Stimulated activated CD8-positive, alpha-beta memory T cell treated with anti-CD3 and anti-CD28 coated beads, Interleukin-15, amount 100 ng/mL, for 4 hours (primary cell): Measurements from ENCODE around the gene PGBD5.
"Not testable (repeated sequence)": the region's sequence is repeated elsewhere in the genome, so short reads cannot be mapped to it uniquely, and the experiment has no call there.

Source experiments
- DNase-seq, 2 donors: peaks; one replicate each; pipeline ENCODE4 v3.0.0-alpha.2; 2020; ENCODE audit warnings: low read depth in 2 of 2

Gene PGBD5, protein sequence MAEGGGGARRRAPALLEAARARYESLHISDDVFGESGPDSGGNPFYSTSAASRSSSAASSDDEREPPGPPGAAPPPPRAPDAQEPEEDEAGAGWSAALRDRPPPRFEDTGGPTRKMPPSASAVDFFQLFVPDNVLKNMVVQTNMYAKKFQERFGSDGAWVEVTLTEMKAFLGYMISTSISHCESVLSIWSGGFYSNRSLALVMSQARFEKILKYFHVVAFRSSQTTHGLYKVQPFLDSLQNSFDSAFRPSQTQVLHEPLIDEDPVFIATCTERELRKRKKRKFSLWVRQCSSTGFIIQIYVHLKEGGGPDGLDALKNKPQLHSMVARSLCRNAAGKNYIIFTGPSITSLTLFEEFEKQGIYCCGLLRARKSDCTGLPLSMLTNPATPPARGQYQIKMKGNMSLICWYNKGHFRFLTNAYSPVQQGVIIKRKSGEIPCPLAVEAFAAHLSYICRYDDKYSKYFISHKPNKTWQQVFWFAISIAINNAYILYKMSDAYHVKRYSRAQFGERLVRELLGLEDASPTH

DNA sequence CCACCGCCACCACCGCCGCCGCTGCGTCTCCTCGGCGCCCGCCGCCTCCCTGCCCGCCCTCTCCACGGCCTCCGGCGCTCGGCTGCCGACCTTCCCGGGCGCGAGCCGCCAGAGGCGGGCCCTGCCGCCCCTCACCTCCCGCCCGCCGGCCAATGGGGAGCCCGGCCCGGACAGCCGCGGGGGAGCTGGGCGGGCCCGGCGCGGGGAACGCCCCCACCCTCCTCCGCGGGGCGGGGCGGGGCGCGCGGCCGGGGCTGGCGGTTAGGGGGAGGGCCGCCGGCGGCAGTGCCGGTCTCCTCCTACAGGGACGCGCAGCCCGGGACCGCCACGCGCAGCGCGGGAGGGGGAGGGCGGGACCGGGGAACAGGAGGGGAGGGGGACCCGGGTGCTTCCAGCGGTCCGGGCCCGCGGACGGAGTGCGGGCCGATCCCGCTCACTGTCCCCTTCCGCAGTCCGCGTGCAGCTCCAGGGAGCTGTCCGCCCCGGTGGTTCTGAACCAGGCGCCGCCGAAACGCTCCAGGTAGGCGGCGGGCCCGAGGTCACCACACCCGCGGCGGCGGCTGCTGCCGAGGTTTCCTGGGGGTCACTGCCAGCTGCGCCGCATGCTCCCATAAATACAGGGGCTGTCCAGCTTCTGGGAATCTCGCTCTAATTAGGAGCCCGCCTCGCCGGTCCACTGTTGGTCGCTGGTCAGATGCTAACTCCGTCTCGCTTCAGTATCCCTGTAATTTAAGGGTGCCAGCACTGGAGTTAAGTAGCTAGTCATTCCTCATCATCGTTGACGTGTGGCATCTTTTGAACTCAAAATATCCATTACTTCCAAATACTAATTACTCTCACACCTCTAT is at the start of gene PGBD5:
Gene PGBD5 (minus strand): TSS at position 87 of the 848 bp plus-strand sequence. CDS start 404 bp downstream, outside the sequence.
- peak in 1 of 2 donors; percentile 10 for DNase-seq

DNA sequence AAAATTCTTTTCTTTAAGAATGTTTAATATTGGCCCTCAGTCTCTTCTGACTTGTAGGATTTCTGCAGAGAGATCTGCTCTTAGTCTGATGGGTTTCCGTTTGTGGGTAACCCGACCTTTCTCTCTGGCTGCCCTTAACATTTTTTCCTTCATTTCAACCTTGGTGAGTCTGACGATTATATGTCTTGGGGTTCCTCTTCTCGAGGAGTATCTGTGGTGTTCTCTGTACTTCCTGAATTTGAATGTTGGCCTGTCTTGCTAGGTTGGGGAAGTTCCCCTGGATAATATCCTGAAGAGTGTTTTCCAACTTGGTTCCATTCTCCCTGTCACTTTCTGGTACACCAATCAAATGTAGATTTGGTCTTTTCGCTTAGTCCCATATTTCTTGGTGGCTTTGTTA is 48.8 kb upstream of the PGBD5 start:
- not testable (repeated sequence) for DNase-seq

DNA sequence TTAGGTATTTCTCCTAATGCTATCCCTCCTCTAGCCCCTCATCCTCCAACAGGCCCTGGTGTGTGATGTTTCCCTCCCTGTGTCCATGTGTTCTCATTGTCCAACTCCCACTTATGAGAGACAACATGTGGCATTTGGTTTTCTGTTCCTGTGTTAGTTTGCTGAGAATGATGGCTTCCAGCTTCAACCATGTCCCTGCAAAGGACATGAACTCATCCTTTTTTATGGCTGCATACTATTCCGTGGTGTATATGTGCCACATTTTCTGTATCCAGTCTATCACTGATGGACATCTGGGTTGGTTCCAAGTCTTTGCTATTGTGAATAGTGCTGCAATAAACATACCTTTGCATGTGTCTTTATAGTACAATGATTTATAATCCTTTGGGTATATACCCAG is 44.6 kb upstream of the PGBD5 start:
- not testable (repeated sequence) for DNase-seq

DNA sequence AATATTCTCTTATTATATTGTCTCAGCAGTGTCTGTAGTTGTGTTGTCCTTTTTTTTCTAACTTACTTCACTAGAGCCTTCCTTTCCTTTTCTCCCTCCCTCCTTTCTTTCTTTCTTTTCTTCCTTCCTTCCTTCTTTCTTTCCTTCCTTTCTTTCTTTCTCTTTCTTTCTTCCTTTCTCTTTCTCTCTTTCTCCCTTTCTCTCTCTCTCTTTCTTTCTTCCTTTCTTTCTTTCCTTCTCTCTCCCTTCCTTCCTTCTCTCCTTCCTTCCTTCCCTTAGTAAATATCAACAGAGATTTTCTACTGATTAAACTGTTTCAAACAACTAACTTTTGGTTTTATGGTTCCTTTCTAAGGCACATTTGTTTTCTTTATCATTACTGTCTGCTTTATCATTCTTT is 43.1 kb upstream of the PGBD5 start:
- DNase-seq = no peak

DNA sequence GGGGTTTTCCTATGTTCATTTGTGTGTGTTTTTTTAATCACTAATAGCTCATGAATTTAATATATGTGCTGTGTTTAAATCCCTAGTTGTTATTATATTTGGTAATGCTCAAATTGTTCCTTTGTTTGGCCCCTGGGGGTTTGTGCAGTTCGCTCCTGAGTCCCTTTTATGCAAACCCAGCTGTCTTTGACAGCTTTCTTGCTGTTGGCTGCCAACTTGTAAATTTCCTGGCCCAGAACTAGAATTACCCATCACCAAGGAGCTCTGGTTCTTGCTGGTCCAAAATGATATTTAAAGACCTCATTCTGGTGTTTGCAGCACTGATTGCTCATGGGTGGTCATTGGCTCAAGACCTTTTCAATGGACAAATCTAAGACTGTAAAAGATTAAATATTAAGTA is 39.6 kb upstream of the PGBD5 start:
- DNase-seq = no peak

DNA sequence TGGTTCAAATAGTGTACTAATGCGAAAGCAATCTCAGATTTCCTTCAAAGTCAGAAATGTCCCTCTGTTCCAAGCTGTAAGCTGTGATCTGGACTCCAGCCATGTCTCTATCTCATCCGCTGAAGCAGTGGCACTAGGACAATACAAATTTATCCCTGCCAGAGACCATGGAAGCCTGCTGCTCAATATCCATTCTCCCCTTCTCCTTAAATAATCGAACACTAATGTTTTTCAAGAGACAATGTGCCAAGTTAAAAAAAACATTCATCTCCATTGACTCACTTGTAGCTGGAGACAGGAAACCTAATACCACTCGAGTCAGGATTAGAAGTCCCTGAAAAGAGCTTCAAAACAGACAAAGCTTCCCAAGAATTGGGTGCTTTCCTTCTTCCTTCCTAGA is 38.5 kb upstream of the PGBD5 start:
- DNase-seq = no peak

DNA sequence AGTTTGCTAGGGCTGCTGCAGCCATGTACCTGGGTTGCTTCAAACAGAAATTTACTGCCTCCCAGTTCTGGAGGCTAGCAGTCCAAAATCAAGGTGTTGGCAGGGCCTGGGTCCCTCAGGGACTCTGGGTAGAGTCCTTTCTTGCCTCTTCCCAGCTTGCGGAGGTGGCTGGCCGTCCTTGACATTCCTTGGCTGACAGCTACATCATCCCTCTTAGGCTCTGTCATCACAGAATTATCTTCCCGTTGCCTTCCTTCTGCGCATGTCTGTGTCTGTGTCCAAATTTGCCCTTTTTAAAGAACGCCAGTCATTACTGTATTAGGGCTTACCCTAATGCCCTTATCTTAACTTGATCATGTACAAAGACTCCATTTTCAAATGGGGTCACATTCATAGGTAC is 37.6 kb upstream of the PGBD5 start:
- DNase-seq = no peak

DNA sequence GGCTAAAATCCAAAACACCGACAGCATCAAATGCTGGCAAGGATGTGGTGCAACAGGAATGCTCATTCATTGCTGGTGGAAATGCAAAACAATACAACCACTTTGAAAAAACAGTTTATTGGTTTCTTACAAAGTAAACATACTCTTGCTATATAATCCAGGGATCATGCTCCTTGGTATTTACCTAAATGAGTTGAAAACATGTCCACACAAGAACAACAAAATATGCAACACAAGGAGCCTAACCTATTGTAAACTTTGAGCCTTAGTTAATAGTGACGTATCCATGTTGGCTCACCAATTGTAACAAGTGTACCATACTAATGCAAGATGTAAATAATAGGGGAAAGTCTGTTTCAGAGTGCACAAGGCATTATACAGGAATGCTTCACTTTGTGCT is 37.2 kb upstream of the PGBD5 start:
- no peak for DNase-seq

DNA sequence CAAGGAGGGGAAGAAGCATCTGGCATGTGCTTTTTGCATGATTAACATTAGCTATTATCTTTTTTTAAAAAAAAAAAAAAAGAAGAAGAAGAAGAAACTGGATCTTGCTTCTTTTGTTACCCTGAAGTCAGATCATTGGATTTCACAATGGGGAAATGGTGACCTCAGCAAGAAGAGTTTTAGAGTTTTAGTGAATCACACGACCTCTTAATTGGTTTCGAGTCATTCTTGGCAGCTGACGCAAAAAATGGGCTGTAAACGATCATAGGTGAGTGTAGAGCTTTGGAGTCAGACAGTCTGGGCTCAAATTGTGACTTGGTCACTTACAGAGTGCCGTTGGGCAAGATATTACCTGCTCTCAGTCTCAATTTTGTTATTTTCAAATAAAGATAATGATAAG is 33.3 kb upstream of the PGBD5 start:
- no peak for DNase-seq

DNA sequence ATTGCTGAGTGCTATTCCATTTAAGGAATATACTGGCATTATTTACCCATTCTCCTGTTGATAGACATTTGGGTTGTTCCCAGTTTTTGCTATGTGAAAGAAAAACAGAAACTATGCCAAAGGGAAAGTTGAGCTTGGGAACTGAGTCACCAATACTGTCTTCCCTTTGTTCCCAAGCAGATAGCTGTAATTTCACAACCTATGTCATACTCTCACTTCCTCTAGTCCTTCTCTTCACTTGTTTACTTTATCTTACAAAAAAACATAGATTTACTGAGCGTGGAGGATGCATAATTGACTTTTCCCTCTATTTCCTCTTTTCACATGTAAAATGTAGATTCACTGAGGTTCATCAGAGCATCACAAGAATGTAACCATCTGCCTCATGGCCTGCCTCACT is 32.4 kb upstream of the PGBD5 start:
- DNase-seq = no peak

DNA sequence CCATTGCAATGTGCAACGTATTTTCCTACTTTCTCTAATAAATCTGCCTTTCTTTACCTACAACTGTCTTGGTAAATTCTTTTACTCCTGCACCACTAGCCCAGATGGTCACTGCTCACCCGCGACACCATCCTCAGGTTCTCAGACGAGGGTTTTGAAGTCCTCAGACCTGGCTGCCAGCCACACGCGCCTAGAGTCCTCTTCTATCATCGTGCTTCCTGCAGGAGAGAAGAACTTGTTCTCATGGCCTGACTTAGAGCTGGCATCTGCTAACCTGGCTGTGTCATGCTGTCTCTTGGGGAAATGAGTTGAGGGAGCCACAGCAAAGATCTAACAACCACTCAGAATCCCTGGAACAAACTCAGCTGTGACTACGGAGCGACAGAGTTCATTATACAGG is 30.3 kb upstream of the PGBD5 start:
- DNase-seq = no peak

DNA sequence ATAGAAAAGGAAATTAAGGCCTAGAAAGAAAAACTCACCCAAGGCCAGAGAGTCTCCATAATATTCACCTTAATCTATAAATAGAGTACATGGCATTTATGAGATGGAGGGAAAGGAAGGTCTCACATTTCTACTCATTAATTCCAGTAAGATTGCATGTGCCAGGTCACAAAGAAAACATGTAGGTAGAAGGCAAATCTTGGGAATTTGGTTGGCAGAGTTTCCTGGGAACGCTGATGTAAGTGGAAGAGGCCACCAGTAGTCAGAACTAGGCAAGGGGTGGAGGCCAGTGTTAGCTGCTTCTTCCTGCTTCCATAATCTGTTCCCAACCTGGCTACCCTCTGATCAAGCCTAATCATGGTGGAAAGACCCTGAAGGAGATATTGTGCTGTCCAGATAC is 29.2 kb upstream of the PGBD5 start:
- DNase-seq = no peak

DNA sequence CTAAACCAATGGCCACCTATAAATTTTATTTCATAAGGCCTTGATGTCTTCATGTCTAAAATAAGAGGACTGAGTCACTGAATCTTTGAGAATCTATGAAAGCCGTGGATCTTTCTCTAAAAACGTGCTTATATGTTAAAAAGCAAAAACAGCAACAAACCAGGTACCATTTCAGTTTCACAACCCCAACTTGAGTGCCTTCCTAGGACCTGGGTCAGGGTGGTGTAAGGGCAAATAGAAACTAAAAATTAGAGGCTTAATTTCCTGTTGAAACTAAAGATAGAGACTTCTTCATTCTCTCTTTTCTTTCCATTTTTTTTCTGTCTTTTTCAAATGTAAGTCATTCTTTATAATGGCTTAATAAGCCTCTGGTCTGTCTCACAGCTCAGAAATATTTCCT is 27.2 kb upstream of the PGBD5 start:
- no peak for DNase-seq

DNA sequence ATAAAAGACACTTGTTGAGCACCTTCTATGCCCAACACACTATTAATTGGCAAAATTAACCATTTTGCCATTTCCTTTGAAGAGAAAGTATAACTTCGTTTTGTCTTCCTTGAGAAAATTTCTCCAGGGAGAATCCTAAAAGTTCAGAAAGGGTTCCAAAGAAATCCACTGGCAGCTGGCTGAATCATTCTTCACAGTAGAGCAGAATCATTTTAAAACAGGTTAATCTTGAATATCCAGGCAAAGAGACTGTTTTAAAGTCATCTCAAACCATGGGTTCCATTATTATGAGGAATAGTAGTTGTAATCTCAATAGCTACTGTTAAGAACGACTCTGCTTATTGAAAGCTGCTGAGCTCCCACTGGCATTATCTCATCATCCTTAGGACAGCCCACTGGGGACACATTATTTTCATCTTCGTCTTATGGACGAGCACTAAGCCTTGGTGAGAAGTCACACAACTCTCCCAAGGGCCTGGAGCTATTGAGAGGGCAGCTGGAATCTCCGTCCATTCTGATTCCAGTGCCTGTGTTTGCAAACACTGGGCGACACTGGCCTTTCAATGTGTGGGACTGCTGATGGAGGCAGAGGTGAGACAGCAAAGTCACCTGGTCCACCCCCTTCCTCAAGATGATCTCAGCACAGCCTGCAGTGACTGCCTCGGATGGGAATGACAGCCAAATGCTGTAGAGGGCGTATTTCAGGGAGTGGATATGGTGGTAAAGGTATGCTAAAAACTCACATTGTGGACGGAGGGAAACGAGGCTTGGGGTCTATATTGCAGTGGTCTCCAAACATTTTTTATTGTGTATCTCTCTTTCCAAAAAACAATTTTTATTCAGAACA is 15.3 kb upstream of the PGBD5 start:
- DNase-seq = no peak

DNA sequence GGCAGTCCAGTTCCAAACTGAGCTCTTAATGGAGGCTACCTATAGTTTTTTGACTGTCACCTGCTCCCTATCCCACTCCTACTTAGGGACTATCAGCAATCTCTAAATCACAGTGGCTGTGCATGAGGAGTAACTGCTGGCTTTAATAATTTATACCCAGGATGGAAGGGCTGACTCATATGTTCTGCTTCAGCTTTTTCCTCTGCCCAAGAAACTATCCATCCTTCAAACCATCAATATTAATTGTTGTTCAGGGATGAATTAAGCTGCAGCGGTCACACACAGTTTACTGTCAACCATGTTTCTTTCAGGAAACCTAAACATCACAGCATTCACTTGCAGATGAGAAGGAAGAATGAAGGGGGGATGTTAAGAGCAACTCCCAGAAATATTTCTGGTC is 9.0 kb upstream of the PGBD5 start:
- DNase-seq = no peak

DNA sequence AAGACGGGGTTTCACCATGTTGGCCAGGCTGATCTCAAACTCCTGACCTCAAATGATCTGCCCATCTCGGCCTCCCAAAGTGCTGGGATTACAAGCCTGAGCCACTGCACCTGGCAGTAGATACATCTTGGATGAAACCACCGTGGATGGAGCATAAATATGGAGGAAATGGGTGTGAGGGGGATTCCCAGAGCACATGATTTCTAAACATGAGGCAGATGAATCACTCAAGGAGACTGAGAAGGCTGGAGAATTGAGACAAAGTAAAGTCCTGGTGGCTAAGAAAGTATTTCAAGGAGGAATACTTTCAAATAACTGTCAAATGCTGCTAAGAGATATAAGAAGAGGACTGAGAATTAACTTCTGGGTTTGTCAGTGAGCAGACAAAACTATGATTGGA is 5.4 kb upstream of the PGBD5 start:
- DNase-seq = no peak

DNA sequence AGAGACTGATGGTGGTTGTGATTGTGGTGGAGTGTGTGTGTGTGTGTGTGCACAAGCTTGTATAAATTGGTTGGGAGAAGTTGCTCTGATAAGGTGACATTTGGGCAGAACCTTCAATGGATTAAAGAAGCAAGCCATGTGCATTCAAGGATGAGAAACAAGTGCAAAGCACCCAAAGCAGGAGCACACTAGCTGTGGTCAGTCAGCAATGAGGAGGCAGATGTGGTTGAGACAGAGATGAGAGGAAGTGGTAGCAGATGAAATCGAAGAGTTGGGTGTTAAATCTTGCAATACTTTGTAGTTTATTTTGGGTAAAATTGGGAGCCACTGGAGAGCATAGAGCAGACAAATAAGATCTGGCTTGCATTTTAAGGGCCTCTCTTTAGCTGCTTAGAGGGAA is 4.4 kb upstream of the PGBD5 start:
- no peak for DNase-seq

DNA sequence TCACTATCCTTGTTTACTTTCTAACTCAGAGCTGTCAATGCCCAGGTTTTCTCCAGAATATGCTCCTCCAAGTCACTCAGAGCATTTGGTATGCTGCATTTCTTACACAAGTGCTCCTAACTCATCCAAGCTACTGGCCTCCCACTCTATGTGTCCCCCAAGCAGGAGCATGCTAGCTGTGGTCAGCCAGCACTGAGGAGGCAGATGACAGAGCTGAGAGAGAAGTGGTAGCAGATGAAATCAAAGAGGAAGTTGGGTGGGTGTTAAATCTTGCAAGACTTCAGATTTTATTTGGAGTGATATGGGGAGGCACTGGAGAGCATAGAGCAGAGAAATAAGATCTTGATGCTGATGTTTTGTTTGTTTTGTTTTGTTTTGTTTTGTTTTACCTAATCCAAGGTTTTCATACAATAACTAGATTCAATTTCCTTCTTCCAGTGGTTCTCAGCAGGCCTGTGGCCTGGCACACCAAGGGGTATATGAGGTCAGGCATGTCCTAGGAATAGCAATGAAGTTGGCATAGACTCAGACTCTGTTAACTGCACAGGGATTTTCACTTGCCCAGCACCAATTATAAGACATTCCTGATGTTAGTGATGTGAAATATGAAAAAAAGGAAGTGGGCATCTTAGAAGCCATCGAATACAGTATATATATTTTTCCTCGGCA is 3.1 kb upstream of the PGBD5 start:
- DNase-seq = no peak

DNA sequence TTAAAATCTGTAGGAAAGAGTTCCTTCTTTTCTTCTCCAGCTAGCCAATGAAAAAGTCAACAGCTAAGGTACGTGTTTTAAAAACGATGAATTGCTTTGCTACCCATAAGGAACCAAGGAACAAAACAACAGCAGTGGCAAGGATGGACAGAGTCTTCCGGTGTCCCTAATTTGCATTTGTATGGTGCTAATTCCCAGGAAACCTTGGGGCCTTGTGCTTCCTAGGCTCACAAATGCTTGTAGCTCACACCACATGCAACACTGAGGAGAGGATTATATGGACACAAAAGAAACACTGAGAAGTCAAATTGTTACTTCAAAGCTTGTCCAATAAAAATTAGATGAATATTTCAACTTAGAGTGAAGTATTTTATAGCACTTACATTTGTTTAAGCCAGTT is 1.8 kb upstream of the PGBD5 start:
- no peak for DNase-seq

DNA sequence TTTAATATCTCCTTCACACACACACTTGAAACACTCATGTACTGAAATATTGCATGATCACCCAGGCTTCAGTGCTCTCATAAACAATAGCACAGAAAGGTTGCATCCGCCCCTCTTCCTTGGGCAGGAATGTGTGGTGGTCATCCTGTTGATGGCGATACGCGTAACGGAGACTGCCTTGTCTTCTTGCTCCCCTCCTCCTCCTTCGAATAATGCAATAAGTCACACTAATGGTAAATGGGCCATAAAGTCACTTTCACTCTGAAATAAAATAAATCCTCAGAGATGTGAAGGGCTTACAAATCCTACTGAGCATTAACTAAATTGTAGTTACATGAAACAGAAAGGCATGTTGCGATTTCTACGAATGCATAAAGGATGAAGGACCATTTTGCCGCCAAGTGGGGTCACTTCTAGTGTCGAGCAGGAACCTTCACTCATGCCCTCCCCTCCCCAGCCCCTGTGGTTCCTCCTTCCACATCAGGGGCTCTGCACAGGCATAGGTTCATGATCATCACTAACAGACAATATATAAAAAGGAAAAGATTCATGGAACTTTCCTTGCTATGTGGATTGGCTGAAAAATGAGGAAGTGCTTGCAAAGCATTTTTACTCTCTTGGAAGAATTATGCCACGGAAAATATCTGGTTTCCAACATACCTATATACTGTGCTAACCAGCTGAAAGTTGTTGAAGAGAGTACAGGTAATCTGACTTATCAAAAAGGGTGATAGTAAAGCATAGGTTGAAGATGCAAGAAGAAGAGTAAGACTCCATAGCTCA is 1.2 kb upstream of the PGBD5 start:
- DNase-seq = no peak
